Hematopoietic multipotent progenitor cell treated with erythropoietin and hydrocortisone succinate and interleukin-3 and kit ligand, for 17 days (in vitro differentiated cells): ENCODE results near the gene KIF26A.

Experiments used
- DNase-seq: peaks from one replicate; pipeline ENCODE4 v3.0.0-alpha.2; 2015; ENCODE audit warnings: low spot score

KIF26A gene

DNA sequence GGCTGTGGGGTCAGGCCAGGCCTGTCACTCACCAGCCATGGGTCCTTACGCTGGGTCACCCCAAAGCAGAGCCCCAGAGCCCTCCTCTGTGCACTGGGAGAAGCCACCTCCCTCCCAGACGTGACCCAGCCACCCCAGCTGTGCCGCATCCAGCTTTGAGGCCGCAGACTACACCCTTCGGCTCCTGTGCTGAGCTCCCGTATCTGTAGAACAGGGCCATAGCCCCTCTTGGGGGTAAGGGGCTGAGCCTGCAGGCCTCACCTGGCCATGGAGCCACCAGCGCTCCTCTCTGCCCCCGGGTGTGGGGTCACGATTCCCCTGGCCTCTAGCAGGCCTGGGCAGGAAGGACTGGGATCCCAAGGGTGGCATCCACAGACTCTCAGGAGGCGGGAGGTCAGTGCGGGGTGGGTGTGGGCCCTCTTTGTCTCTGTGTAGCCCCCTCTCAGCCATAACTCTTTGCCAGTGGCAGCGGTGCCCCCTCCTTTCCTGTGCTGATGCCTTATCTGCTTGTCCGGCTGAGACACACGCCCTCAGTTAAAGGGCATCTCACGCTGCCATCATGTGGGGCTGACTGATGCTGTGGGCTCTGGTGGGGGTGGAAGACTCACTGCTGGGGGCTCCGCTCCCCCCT, 36.6 kb upstream of the KIF26A start:
- no peak for DNase-seq

GRCh38 chr14:104102282-104102914, 36.0 kb upstream of the KIF26A start:
- no peak for DNase-seq

- no peak for DNase-seq
Observed at GRCh38 chr14:104103061-104103445, 35.3 kb upstream of the KIF26A start.

DNA sequence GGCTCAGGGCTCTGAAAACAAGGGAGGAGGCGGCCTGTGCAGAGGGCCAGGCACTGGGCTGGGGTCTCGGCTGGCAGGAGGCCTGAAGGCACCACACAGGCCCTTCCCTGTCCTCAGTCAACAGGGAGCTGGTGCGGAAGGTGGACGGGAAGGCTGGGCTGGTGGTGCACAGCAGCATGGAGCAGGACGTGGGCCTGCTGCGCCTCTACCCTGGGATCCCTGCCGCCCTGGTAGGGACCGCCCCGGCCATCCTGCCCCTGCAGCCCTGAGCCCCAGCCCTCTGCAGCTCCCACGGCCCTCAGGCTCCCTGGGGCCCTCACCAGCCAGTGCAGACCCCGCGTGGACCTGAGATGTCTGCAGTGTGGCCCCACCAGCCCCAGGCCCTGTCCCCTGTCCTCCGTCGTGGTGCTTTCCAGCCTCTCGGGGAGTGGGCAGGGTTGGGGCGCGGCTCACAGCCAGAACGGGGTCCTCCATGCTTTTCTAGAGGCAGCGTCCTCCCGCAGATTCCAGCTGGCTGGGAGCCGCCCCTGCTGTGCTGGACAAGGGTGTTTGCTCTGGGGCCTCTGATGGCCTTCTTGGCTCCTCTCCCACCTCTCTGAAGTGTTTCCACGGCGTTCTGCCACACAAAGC, 34.8 kb upstream of the KIF26A start:
- DNase-seq, result no peak

GRCh38 chr14:104104076-104104901, 34.1 kb upstream of the KIF26A start:
- DNase-seq, result no peak

DNA sequence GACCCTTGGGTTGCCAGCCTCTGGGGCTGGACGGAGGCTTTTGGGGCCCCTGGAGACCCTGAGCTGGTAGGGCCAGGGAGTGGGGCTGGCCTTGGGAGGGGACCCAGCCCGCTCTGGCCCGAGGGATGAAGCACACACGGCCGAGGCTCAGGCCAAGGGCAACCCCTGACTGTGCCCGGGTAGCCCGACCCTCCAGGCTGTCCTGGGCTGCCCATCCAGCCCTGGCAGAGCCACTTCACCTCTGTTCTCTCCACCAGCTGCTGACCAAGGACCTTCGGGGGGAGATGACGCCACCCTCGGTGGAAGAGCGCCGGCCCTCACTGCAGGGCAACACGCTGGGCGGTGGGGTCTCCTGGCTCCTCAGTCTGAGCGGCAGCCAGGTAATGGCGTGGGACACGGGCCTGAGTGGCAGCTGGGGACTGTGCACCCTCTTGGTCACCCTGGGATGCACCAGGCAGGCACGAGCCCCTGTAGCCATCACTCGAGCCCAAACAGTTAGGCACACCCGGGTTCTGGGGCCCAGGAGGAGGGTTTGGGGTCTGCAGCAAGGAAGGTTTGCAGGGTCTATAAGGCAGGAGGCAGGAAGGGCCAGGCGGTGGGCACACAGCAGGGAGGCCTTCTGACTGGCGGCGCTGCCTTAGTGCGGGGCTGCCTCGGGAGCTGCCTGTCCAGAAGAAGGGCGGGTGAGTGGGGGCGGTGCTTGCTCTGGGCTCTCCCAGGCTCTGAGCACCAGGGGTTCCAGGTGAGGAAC, 33.1 kb upstream of the KIF26A start:
- DNase-seq, result no peak

- DNase-seq, result no peak
Observed at GRCh38 chr14:104105822-104106470, 32.4 kb upstream of the KIF26A start.

DNA sequence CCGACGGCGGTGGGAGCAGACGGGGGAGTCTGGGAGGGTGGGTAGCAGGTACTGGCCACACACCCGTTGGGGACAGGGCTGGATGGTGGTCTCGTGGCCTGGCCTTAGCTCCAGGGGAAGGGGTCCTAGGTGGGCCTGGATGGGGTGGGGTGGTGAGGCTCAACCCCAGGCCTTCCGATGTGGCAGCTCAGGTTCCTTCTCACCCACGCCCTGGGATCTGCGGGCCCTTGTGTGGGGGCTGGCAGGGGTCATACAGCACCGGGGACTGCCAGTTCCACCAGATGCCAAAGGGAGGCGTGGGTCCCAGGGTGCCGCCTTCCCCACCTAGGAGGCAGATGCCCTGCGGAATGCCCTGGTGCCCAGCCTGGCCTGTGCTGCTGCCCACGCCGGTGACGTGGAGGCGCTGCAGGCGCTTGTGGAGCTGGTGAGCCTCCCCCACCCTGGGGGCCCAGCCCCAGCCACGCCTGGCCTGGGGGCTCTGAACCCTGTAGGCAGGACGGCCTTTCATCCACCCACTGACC, 31.9 kb upstream of the KIF26A start:
- no peak for DNase-seq

GRCh38 chr14:104107101-104107581, 31.2 kb upstream of the KIF26A start:
- no peak for DNase-seq

DNA sequence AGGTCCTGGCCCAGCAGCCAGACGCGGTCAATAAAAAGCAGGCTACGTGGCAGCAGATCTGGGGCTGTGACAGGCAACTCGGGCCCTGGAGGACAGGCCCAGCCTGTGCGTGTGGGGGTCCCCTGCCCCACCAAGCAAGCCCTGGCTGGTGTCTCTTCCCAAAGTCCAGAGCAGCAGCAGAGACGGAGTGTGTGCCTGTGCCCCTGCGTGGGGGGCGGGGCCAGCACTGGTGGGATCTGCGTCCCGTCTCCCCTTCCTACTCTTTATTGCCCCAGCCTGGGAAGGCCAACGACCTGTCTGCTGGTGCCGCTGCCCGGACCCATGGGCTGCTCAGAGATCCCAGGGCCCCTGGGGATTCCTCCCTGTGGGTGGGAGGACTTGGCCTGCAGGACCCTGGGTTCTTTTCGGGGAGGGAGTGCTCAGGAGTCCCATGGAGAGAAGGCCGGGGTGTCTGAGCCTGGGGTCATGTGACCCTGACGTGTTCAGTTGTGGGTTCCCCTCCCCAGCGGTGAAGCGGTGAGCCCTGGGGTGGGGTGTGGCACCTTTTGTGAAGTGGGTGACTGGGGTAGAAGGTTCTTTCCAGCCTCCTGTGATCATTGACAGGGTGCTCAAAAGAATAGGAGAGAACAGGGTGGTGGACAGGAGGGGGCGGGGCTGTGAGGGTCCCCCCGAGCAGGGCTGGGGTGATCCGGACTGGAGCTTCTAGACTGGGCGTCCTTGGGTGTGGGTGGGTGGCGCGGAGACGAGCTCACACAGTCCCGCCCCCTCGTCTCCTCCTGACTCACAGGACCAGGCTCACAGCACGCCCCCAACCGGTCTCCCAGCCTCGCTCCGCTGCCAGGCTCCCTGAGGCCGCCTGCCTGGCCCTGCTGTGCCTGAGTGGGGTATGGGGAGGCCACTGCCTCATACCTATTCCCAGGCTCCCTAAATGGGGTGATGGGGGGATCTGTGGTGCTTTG, 30.5 kb upstream of the KIF26A start:
- no peak for DNase-seq

DNA sequence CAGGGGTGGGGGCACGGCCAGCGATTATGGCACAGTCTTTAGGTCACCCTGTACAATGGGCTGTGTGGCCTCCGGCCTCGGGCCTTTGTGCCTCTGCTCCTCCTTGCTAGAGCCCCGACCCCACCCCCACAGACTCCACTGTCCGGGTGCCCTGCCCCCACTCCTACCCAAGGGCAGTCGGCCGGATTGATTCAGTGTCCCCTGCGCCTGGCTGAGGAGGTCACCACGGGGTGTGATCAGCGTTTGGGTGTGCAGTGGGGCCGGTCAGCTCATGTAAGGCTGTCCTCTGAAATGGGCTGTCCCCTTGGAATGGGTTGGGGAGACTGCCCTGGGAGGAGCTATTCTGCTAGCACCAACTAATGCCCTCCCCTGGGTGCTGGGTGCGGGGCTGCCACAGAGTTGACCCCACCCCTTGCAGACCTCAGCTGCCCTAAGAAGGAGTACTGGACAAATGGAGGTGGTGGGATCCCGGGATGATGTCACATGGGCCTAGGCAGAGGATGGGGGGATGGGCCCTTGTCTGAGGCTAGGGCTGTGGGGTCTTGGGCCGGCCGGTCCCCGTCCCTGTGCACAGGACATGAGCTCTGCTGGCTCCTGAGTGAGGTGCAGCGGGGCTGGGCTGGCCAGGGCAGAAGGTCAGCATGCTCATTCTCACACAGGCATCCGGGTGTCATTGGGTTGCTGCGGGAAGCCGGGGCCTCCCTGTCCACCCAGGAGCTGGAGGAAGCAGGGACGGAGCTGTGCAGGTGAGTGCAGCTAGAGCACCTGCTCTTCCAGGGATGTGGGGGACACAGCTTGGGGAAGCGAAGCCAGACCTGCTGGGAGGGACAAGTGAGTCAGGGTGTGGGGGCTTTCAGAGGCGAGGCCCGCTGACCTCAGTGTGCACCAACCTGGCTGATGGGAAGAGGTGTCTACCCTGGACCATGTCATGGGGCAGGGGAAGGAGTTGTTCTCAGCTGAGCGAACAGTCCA, 29.5 kb upstream of the KIF26A start:
- DNase-seq, result no peak

DNA sequence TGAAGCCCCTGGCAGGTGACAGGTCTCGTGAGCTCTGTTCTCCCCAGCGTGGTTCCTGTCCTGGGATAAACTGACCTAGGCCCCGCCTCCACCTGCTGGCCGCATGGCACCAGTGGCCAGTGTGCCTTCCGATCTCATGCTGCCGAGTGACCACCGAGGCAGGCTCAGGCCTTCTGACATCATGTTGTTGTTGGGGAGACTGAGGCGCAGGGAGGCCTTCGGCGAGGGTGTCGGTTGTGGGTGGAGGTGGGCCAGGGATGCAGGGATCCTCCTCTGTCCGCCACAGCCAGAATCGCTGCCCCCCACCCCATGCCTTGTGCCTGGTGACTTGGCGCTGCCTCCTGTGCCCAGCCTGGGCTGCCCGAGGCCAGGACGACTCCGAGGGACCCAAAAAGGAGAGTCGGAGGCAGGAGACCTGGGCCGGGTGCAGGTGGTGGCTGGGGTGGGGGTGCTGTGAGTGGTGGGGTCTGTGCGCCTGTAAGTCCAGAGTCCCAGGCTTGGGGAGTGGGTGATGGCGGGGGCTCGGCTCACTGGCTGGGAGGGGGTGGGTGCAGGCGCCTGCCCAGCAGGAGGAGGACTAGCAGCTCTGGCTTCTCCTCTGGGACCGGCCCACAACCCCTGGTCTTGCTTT, 28.5 kb upstream of the KIF26A start:
- no peak for DNase-seq

GRCh38 chr14:104110491-104111209, 27.7 kb upstream of the KIF26A start:
- no peak for DNase-seq

DNA sequence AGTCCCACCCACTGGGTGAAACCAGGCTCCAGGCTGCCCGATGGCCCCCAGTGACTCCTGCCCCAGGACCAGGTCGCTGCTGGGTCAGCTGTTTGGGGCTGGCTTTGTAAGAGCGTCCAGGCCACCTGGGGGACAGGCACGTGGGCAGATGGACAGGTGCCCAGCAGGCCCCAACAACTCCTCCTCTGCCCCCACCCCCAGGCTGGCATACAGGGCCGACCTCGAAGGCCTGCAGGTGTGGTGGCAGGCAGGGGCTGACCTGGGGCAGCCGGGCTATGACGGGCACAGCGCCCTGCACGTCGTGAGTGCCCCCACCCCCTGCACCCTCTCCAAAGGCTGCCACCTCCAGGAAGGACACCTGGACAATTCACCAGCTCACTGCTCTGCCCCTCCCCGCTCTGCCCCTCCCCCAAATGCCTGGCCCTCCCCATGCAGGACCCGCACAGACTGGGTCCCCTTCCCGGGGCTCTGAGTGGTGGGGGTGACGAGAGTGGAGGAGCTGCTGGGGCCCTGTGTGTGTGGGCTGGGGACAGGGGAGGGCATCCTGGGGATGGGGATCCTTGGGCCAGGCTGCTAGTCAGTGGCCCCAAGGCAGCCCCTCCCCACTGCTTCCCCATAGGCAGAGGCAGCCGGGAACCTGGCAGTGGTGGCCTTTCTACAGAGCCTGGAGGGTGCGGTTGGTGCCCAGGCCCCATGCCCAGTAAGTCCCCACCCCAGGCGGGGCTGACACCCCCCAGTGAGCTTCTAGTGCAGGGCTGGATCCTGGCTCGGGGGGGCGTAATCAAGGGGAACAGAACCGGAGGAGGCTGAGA, 26.9 kb upstream of the KIF26A start:
- no peak for DNase-seq

DNA sequence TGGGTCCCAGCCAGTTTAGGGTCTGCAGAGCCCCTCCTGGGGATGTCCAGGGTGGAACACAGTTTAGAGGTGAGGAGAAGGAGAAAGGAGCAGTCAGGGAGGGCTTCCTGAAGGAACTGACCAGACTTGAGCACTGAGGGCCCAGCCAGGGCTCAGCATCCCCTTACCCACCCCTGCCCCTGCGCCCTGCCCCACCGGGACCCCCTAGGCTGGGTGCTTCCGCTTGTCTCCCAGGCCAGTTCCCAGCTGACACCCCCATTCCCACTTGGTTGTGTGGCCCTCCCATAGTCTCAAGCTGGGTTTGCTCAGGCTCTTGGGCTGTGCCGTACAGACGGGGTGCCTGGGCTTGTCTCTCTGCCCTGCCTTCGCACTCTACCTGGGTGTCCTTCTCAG, 26.3 kb upstream of the KIF26A start:
- no peak for DNase-seq
